HEK293T (cell line): Measurements from ENCODE around the gene PPP1R10.

Experiments used
- ARNT ChIP-seq: fragments of 450-650 bp; IDR thresholded peaks from 2 replicates; pipeline ENCODE4 v1.6.1; 2017; ENCODE audit warnings: mild to moderate bottlenecking
- CTBP1 ChIP-seq: fragments of 450-650 bp; IDR thresholded peaks from 2 replicates; pipeline ENCODE4 v1.6.1; 2016; ENCODE audit warnings: borderline replicate concordance
- FOXA1 ChIP-seq: fragments of 450-650 bp; IDR thresholded peaks from 2 replicates; pipeline ENCODE4 v1.6.1; 2016; ENCODE audit warnings: mild to moderate bottlenecking
- FOXK2 ChIP-seq: fragments of 450-650 bp; IDR thresholded peaks from 2 replicates; pipeline ENCODE4 v1.6.1; 2016; ENCODE audit warnings: mild to moderate bottlenecking
- FOXM1 ChIP-seq: fragments of 450-650 bp; IDR thresholded peaks from 2 replicates; pipeline ENCODE4 v1.6.1; 2017; ENCODE audit warnings: mild to moderate bottlenecking, borderline replicate concordance
- L3MBTL2 ChIP-seq: fragments of 450-650 bp; conservative IDR thresholded peaks from 2 replicates; pipeline ENCODE4 v1.6.1; 2016; ENCODE audit warnings: mild to moderate bottlenecking
- LEF1 ChIP-seq: fragments of 450-650 bp; IDR thresholded peaks from 2 replicates; pipeline ENCODE4 v1.6.1; 2017; ENCODE audit warnings: mild to moderate bottlenecking, borderline replicate concordance
- SP1 ChIP-seq: fragments of 450-650 bp; IDR thresholded peaks from 2 replicates; pipeline ENCODE4 v1.6.1; 2017
- SUZ12 ChIP-seq: fragments of 450-650 bp; IDR thresholded peaks from 2 replicates; pipeline ENCODE4 v1.6.1; 2016; ENCODE audit warnings: mild to moderate bottlenecking
- TARDBP ChIP-seq: fragments of 450-650 bp; IDR thresholded peaks from 2 replicates; pipeline ENCODE4 v1.6.1; 2016

GRCh38 chr6:30554404-30554803 is 62.6 kb downstream of the PPP1R10 start:
- TF ChIP-seq TARDBP (no peak), ARNT (no peak), LEF1 (no peak), FOXA1 (no peak), FOXM1 (no peak), SUZ12 (no peak), FOXK2 (no peak), SP1 (no peak), L3MBTL2 (no peak), CTBP1 (no peak)
